ENCODE results near the gene ADCY2.

ADCY2 gene

DNA sequence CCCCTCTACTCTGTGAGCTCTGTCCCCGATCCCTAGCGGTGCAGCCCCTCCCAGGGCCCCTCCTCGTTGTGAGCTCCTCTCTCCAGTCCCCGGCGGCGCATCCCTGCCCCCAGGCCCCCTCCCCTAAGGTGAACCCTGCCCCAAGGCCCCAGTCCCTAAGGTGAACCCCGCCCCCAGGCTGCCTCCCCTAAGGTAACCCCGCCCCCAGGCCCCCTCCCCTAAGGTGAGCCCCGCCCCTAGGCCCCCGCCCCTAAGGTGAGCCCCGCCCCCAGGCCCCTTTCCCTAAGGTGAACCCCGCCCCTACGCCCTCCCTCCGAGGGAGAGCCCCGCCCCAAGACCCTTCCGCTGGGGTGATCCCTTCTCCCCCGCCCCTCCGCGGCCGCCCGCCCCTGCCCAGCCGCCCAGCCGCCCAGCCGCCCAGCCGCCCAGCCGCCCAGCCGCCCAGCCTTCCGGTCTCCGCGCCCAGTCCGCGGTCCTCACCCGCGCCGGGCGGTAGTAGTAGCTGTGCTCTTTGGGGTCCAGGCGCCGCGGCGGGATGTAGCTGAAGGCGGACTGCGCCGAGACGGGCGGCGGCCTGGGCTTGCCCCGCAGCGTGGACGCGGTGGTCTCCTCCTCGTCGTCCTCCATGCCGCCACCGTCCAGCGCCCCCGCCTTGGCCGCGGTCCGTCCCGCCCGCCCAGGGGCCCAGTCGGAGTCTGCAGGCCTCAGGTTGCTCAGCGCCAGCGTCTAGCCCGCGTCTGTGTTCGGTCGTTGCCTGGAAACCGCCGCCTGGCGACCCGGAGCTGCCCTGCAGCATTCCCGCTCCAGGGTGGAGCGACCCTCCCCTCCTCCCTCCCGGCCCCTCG is 454.7 kb downstream of the ADCY2 start, which contains the start of gene CFAP90:
Gene CFAP90, minus strand, starts transcription at position 739 of the 845 bp plus-strand sequence. Its CDS starts 112 bp downstream, at position 627.
- Histone ChIP-seq H3K27ac (ENCODE audit: extremely low read depth, low read depth, low read length) (no peak within 1 kb of the TSS; the same call in 1 of the 2 replicates), H3K36me3 (ENCODE audit: control insufficient read depth in 2 of 2, insufficient read depth in 1 of 2, low read length in 2 of 2) (no peaks in the 10 kb centered on the region), H3K9me3 (ENCODE audit: control insufficient read depth, insufficient read depth, low read depth, low read length) (no peaks in the 10 kb centered on the region; the same call in 1 of the 2 replicates), H3K4me3 (ENCODE audit: low read depth, low read length) (peak within 1 kb of the TSS; percentile 65), H3K4me1 (ENCODE audit: control insufficient read depth, insufficient read depth, low read length) (no peaks in the 10 kb centered on the region)
- CTCF ChIA-PET: interaction anchor here (0.6 to 1.4 kb wide), 8 partner anchors 10 to 1085 kb away, joined by 3 to 11 read pairs (median 4); no protein-coding TSS in a partner anchor
- POLR2A ChIA-PET: interaction anchor here (0.7 to 2.4 kb wide), 2 partner anchors 19 to 1777 kb away, joined by 3 to 14 read pairs; partner anchors contain the start of genes FASTKD3 and MTRR
- TF ChIP-seq SP2 (tag by site-specific recombination; IDR thresholded peaks at IDR 0.05) (peak; percentile 34), HOXC10 (CRISPR knock-in tag; IDR thresholded peaks at IDR 0.05) (no peak), SP3 (tag by site-specific recombination; IDR thresholded peaks at IDR 0.05) (no peak), ZNF544 (tag by site-specific recombination; IDR thresholded peaks at IDR 0.05) (no peak), ZSCAN30 (tag by site-specific recombination; IDR thresholded peaks at IDR 0.05) (peak; percentile 63; the same call in 1 of the 2 replicates), ZNF777 (tag by site-specific recombination; IDR thresholded peaks at IDR 0.05; ENCODE audit: borderline replicate concordance) (0 out of 2 replicates have a peak, but pooled peaks have one; percentile 51), ZNF121 (tag by site-specific recombination; IDR thresholded peaks at IDR 0.05) (0 out of 2 replicates have a peak, but pooled peaks have one; percentile 13), KLF1 (tag by site-specific recombination; IDR thresholded peaks at IDR 0.05) (peak; percentile 49; the same call in 1 of the 2 replicates), MYNN (tag by site-specific recombination; IDR thresholded peaks at IDR 0.05; ENCODE audit: borderline replicate concordance) (peak; percentile 93), YY1 (tag by site-specific recombination; IDR thresholded peaks at IDR 0.05) (0 out of 2 replicates have a peak, but pooled peaks have one; percentile 32), ZNF311 (tag by site-specific recombination; IDR thresholded peaks at IDR 0.05; ENCODE audit: borderline replicate concordance) (no peak), EGR2 (tag by site-specific recombination; IDR thresholded peaks at IDR 0.05; ENCODE audit: low read depth) (peak; percentile 42; the same call in 1 of the 2 replicates), ZNF626 (tag by site-specific recombination; IDR thresholded peaks at IDR 0.05) (no peak), ZNF600 (tag by site-specific recombination; IDR thresholded peaks at IDR 0.05) (peak; percentile 39; the same call in 1 of the 2 replicates), ZNF621 (tag by site-specific recombination; IDR thresholded peaks at IDR 0.05) (no peak), ZBTB7A (tag by site-specific recombination; IDR thresholded peaks at IDR 0.05; ENCODE audit: low read depth) (no peak), GLIS1 (tag by site-specific recombination; IDR thresholded peaks at IDR 0.05) (no peak), ZNF394 (tag by site-specific recombination; IDR thresholded peaks at IDR 0.05; ENCODE audit: borderline replicate concordance) (0 out of 2 replicates have a peak, but pooled peaks have one; percentile 26), ZNF335 (tag by site-specific recombination; conservative IDR thresholded peaks at IDR 0.05) (peak; percentile 29; the same call in 1 of the 2 replicates), PRDM1 (tag by site-specific recombination; IDR thresholded peaks at IDR 0.05) (no peak), ZNF830 (tag by site-specific recombination; IDR thresholded peaks at IDR 0.05; ENCODE audit: low read depth) (no peak), ZNF155 (tag by site-specific recombination; IDR thresholded peaks at IDR 0.05) (no peak), ZNF2 (tag by site-specific recombination; IDR thresholded peaks at IDR 0.05) (0 out of 2 replicates have a peak, but pooled peaks have one; percentile 58), ZNF548 (tag by site-specific recombination; IDR thresholded peaks at IDR 0.05) (no peak), ZBTB17 (tag by site-specific recombination; IDR thresholded peaks at IDR 0.05) (peak; percentile 38; the same call in 1 of the 2 replicates), ZNF19 (tag by site-specific recombination; IDR thresholded peaks at IDR 0.05; ENCODE audit: low read depth) (no peak), REPIN1 (tag by site-specific recombination; IDR thresholded peaks at IDR 0.05; ENCODE audit: low read depth) (peak; percentile 74; the same call in 1 of the 2 replicates), KLF10 (tag by site-specific recombination; IDR thresholded peaks at IDR 0.05) (no peak)
- TF ChIP-seq, protein P1, sequence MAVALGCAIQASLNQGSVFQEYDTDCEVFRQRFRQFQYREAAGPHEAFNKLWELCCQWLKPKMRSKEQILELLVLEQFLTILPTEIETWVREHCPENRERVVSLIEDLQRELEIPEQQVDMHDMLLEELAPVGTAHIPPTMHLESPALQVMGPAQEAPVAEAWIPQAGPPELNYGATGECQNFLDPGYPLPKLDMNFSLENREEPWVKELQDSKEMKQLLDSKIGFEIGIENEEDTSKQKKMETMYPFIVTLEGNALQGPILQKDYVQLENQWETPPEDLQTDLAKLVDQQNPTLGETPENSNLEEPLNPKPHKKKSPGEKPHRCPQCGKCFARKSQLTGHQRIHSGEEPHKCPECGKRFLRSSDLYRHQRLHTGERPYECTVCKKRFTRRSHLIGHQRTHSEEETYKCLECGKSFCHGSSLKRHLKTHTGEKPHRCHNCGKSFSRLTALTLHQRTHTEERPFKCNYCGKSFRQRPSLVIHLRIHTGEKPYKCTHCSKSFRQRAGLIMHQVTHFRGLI (tag by site-specific recombination; IDR thresholded peaks at IDR 0.05): peak; percentile 89
- TF ChIP-seq, protein P2, sequence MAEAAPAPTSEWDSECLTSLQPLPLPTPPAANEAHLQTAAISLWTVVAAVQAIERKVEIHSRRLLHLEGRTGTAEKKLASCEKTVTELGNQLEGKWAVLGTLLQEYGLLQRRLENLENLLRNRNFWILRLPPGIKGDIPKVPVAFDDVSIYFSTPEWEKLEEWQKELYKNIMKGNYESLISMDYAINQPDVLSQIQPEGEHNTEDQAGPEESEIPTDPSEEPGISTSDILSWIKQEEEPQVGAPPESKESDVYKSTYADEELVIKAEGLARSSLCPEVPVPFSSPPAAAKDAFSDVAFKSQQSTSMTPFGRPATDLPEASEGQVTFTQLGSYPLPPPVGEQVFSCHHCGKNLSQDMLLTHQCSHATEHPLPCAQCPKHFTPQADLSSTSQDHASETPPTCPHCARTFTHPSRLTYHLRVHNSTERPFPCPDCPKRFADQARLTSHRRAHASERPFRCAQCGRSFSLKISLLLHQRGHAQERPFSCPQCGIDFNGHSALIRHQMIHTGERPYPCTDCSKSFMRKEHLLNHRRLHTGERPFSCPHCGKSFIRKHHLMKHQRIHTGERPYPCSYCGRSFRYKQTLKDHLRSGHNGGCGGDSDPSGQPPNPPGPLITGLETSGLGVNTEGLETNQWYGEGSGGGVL (tag by site-specific recombination; IDR thresholded peaks at IDR 0.05): 0 out of 2 replicates have a peak, but pooled peaks have one; percentile 20
- TF ChIP-seq, protein P3, sequence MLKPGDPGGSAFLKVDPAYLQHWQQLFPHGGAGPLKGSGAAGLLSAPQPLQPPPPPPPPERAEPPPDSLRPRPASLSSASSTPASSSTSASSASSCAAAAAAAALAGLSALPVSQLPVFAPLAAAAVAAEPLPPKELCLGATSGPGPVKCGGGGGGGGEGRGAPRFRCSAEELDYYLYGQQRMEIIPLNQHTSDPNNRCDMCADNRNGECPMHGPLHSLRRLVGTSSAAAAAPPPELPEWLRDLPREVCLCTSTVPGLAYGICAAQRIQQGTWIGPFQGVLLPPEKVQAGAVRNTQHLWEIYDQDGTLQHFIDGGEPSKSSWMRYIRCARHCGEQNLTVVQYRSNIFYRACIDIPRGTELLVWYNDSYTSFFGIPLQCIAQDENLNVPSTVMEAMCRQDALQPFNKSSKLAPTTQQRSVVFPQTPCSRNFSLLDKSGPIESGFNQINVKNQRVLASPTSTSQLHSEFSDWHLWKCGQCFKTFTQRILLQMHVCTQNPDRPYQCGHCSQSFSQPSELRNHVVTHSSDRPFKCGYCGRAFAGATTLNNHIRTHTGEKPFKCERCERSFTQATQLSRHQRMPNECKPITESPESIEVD (tag by site-specific recombination; IDR thresholded peaks at IDR 0.05): no peak
- TF ChIP-seq, protein P4, sequence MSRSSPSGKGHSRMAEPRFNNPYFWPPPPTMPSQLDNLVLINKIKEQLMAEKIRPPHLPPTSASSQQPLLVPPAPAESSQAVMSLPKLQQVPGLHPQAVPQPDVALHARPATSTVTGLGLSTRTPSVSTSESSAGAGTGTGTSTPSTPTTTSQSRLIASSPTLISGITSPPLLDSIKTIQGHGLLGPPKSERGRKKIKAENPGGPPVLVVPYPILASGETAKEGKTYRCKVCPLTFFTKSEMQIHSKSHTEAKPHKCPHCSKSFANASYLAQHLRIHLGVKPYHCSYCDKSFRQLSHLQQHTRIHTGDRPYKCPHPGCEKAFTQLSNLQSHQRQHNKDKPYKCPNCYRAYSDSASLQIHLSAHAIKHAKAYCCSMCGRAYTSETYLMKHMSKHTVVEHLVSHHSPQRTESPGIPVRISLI (tag by site-specific recombination; IDR thresholded peaks at IDR 0.05): no peak

Data from HEK293 (cell line).